ENCODE measurements around the gene GLB1L3.

DNA sequence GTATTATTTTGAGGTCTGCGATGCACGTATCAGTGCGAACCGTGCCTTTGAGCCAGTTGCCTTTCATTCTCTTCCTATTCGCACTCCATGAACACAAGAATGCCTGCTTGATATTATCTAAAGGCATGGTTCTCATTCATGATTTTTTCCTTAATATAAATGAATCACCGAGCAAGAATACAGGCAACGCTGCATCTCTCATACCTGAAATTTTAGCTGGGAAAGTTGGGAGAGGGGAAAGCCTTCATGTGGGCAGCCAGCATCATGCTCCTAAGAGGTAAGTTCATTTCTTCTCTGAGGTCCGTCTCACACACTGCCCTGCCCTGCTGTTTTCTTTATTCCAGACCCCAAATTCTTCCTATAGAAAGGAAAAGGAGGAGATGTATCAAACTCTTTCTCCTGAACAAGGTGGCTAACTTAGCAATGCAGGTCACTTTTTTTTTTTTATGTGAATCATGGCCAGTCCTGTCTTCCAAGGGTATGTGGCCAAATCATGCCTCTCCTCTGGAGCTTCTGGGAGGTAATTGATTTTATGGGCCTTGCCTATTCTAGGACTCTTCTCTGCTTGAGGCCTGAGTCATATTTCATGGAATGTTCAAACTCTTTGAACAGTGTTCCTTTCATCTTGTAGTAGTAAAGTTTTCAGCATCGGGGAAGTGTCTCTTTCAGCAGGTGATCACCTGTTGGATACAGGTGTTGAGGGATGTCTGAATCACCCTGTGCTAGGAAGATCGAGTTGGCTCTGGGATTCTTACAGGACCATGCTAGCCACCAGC, 58.8 kb downstream of the GLB1L3 start:
- TF ChIP-seq, protein P1, sequence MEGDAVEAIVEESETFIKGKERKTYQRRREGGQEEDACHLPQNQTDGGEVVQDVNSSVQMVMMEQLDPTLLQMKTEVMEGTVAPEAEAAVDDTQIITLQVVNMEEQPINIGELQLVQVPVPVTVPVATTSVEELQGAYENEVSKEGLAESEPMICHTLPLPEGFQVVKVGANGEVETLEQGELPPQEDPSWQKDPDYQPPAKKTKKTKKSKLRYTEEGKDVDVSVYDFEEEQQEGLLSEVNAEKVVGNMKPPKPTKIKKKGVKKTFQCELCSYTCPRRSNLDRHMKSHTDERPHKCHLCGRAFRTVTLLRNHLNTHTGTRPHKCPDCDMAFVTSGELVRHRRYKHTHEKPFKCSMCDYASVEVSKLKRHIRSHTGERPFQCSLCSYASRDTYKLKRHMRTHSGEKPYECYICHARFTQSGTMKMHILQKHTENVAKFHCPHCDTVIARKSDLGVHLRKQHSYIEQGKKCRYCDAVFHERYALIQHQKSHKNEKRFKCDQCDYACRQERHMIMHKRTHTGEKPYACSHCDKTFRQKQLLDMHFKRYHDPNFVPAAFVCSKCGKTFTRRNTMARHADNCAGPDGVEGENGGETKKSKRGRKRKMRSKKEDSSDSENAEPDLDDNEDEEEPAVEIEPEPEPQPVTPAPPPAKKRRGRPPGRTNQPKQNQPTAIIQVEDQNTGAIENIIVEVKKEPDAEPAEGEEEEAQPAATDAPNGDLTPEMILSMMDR (IDR thresholded peaks at IDR 0.05 in 8 of 11, conservative IDR thresholded peaks at IDR 0.05 in 3 of 11), result no peak
- TF ChIP-seq POLR2A (IDR thresholded peaks at IDR 0.05), result no peak

Data from spleen (tissue), 7 donors.